ENCODE data around the gene SRCIN1. TPM values are rescaled to one million over a fixed set of nuclear protein-coding genes. Genes with fewer than 3 reads are reported as not detected.
"Not testable (repeated sequence)": the region's sequence is repeated elsewhere in the genome, so short reads cannot be mapped to it uniquely, and the experiment has no call there.

SRCIN1 gene
- total RNA-seq, 4 donors from 2014 or later: 0.54 to 0.89 (median 0.69) TPM

DNA sequence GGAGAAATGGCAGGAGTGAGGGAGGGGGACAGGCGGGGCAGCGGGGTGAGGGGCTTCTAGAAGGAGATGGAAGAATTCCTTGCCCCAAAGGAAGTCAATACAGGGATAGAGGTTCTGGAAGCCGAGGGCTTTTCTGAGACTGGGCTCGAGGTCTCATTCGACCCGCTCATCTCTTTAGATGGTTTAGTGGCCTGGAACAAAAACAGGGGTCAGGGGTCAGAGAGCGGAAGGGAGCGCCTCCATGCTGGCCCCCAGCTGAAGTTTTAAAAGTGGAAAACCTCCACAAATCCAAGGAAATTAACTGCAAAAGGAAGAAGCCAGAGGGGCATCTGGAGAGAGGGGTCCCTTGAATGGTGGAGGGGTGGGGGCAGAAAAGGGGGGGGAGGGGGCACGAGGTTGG, 72.5 kb downstream of the SRCIN1 start:
- no peak overlapping the region for H3K27ac ChIP-seq
- intact Hi-C loops (cut with DNase I): no loop called here
- H3K36me3 ChIP-seq: no peaks in the 10 kb centered on the region
- H3K4me3 ChIP-seq (replicated peaks in 1 of 3): no peak overlapping the region
- no peaks in the 10 kb centered on the region for H3K9me3 ChIP-seq
- no peaks in the 10 kb centered on the region for H3K27me3 ChIP-seq
- no peak for TF ChIP-seq POLR2A (IDR thresholded peaks at IDR 0.05)
- TF ChIP-seq, protein P1, sequence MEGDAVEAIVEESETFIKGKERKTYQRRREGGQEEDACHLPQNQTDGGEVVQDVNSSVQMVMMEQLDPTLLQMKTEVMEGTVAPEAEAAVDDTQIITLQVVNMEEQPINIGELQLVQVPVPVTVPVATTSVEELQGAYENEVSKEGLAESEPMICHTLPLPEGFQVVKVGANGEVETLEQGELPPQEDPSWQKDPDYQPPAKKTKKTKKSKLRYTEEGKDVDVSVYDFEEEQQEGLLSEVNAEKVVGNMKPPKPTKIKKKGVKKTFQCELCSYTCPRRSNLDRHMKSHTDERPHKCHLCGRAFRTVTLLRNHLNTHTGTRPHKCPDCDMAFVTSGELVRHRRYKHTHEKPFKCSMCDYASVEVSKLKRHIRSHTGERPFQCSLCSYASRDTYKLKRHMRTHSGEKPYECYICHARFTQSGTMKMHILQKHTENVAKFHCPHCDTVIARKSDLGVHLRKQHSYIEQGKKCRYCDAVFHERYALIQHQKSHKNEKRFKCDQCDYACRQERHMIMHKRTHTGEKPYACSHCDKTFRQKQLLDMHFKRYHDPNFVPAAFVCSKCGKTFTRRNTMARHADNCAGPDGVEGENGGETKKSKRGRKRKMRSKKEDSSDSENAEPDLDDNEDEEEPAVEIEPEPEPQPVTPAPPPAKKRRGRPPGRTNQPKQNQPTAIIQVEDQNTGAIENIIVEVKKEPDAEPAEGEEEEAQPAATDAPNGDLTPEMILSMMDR (IDR thresholded peaks at IDR 0.05): no peak
- WGBS, 2 donors: 47 to 52% methylated on average over 9 of the region's 9 CpGs
- no peak for DNase-seq
- no peaks in the 10 kb centered on the region for H3K4me1 ChIP-seq

DNA sequence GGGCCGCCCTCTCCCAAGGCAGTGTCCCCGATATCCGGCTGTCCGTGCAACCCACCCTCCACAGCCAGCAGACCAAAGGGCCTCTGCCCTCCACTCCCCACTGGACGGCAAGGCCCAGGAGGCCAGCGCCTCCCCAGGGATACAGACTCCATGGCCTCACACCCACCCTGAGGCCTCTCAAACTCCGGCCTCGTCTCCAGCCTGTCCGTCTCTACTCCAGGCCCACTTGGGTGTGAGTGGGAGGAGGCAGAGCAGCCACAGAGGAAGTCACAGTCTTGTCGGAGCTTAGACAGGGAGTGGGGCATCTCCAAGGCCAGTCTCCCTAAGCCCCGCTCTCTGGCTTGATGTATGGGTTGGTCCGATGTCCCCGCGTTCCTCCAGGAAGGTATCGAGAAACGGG, 73.3 kb downstream of the SRCIN1 start:
- H3K27me3 ChIP-seq: no peaks in the 10 kb centered on the region

DNA sequence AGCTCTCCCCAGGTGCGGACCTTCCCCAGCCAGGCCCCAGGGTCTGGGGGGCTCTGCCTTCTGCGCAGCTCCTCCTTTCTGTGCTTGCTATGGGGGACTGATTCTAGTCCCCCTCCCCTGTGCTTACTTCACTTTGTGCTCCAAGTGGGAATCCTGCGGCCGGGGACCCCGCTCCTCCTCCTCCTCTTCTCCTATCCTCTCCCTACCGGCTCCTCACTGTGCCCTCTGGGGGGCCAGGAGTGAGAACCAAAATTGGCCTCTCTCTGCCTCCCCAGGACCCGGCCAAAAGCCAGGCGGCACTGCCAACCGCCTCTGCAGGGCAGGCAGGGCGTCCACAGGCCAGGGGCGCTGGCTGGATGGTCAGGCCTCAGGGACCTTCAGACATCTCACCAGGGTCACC, 74.0 kb downstream of the SRCIN1 start:
- H3K4me1 ChIP-seq; DNase-seq; H3K27me3 ChIP-seq; intact Hi-C loops (cut with DNase I); H3K9me3 ChIP-seq; H3K27ac ChIP-seq; H3K36me3 ChIP-seq; H3K4me3 ChIP-seq (replicated peaks in 1 of 3): not testable (repeated sequence)
- 54 to 71% methylated on average over 8 to 10 of the region's 11 CpGs for WGBS, 2 donors

More for the DNA sequence above, 73.3 kb downstream of the SRCIN1 start:
- H3K9me3 ChIP-seq: no peaks in the 10 kb centered on the region
- H3K4me3 ChIP-seq (replicated peaks in 1 of 3): no peak overlapping the region
- TF ChIP-seq POLR2A (IDR thresholded peaks at IDR 0.05): no peak
- TF ChIP-seq, protein P1 (IDR thresholded peaks at IDR 0.05): no peak
- 64 to 67% methylated on average over 15 to 16 of the region's 16 CpGs for WGBS, 2 donors
- H3K4me1 ChIP-seq: no peaks in the 10 kb centered on the region
- H3K36me3 ChIP-seq: no peaks in the 10 kb centered on the region
- no peak for DNase-seq
- intact Hi-C loops (cut with DNase I): no loop called here
- H3K27ac ChIP-seq: no peak overlapping the region

DNA sequence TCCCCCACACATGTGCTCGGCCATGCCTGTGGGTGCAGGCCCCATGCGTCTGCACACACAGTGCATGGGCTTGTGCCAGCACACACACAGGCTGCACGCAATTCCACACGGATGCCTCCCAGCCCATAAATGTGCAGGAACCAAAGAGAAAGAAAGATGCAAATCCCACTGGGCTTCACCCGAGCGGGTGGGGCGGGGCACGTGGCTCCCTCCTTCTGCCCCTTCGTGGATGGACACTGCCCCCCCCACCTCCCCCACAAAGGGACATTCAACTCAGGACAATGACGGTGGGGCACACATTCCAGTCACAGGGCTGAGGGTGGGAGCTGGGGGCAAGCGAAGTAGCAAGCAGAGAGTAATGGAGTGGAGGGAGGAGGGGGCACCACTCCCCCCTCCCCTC, 74.9 kb downstream of the SRCIN1 start:
- WGBS, 2 donors: 38 to 46% methylated on average over 10 to 11 of the region's 11 CpGs
- H3K4me3 ChIP-seq (replicated peaks in 1 of 3); intact Hi-C loops (cut with DNase I); H3K4me1 ChIP-seq; H3K27me3 ChIP-seq; H3K27ac ChIP-seq; H3K36me3 ChIP-seq; DNase-seq; H3K9me3 ChIP-seq: not testable (repeated sequence)

DNA sequence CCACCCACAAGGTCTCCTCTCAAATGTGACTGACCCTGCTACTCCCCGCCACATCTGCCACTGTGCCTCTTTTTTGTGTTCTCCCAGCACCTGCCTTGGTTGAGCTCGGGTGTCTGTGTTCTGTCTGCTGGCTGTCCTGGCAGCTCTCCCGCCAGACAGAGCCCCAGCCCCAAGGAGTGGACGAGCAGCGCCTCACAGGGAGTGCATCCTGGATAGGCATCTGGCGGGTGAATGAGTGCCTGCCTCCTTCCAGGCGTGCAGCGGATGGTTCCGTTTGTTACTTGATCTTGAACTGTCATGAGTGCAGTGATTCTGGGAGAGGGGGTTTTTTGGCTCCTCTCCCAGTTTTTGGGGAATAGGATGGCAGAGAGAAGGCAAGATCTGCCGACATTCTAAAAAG, 77.6 kb downstream of the SRCIN1 start:
- intact Hi-C loops (cut with DNase I); H3K27me3 ChIP-seq; DNase-seq; H3K9me3 ChIP-seq; H3K27ac ChIP-seq; H3K4me1 ChIP-seq; H3K4me3 ChIP-seq (replicated peaks in 1 of 3); H3K36me3 ChIP-seq: not testable (repeated sequence)
- WGBS, 2 donors: 21 to 28% methylated on average over 8 to 10 of the region's 10 CpGs

DNA sequence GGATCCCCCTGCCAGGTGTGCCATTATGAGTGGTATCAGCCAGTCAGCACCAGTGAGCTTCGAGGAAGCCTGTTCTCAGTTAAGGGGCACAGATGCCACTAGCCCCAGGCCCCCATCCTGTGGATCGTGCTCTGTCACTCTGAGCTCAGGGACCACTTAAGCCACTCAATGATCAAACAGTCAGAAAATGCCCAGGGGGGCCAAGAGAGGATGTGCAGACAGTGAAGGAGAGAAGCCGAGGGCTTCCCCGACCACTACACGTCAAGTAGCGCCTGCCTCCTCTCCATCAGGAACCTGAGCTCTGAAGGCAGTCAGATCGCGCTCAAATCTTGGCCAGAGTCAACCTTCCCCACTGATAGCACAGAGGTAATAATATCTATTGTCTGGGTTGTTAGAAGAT, 79.2 kb downstream of the SRCIN1 start:
- DNase-seq; H3K27me3 ChIP-seq; H3K4me3 ChIP-seq (replicated peaks in 1 of 3); H3K27ac ChIP-seq; H3K4me1 ChIP-seq; intact Hi-C loops (cut with DNase I); H3K9me3 ChIP-seq; H3K36me3 ChIP-seq: not testable (repeated sequence)
- 31 to 39% methylated on average over 8 of the region's 8 CpGs for WGBS, 2 donors

DNA sequence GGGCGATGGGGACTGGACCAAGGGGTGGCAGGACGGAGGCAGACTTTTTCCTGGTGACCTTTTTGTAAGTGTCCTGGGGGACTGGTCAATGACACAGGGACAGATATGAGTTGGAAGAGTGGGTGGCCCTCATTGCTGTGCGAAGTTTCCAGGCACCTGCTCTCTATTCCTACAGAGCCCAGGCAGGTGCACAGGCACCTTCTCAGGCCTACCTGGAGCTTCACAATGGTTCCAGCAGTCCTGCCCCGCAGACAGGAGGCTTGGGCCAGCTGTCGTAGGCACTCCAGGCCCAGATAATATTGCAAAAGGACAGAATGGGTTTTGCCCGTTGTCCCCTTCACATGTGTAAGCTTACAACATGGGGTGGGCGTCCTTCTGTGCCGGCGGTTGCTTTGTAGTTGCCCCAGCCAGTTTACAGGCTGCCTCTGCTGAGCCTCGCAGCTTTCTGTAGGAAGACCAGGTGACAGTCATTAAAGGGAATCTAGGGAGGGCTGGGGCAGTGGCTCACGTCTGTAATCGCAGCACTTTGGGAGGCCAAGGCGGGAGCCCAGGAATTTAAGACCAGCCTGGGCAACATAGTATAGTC, 93.2 kb downstream of the SRCIN1 start:
- Histone ChIP-seq H3K9me3 (no peaks in the 10 kb centered on the region), H3K36me3 (no peaks in the 10 kb centered on the region), H3K4me1 (peaks cover 4 to 14% of the 10 kb centered on the region in 2 donors), H3K4me3 (replicated peaks in 1 of 3) (no peak overlapping the region), H3K27me3 (no peaks in the 10 kb centered on the region), H3K27ac (no peak overlapping the region)
- TF ChIP-seq, protein P1 (IDR thresholded peaks at IDR 0.05): no peak
- TF ChIP-seq POLR2A (IDR thresholded peaks at IDR 0.05): no peak
- WGBS, 2 donors: 75 to 84% methylated on average over 10 to 11 of the region's 13 CpGs
- DNase-seq: no peak
- intact Hi-C loops (cut with DNase I): loop anchor here (10.0 kb wide), 1 partner anchor 72 kb away; no protein-coding TSS in a partner anchor

Data from thyroid gland (tissue), 4 donors.